Mesothelial cell of epicardium (in vitro differentiated cells): ENCODE measurements around the gene ATXN1. TPM values are rescaled to one million over a fixed set of nuclear protein-coding genes. Genes with fewer than 3 reads are reported as not detected.
A peak's percentile ranks its signal among the peaks of the same experiment; 100 is the strongest.

Experiments
- DNase-seq, 2 experiments: peaks; one replicate each; pipeline ENCODE4 v3.0.0; 2021; ENCODE audit warnings: low spot score in 2 of 2; ENCODE audit not compliant: unreplicated experiment in 2 of 2
- H3K27ac Mint-ChIP-seq: 2 replicates; pipeline ENCODE4 v1.8.0; 2021; ENCODE audit warnings: mixed read lengths
- H3K27me3 Mint-ChIP-seq: 2 replicates; pipeline ENCODE4 v1.8.0; 2021; ENCODE audit warnings: low read depth, mixed read lengths
- H3K36me3 Mint-ChIP-seq: 2 replicates; pipeline ENCODE4 v1.8.0; 2021; ENCODE audit warnings: mixed read lengths
- H3K4me1 Mint-ChIP-seq: 2 replicates; pipeline ENCODE4 v1.8.0; 2021; ENCODE audit warnings: mixed read lengths
- H3K4me3 Mint-ChIP-seq: 2 replicates; pipeline ENCODE4 v1.8.0; 2021; ENCODE audit warnings: mild to moderate bottlenecking, moderate library complexity, mixed read lengths
- H3K9me3 Mint-ChIP-seq: 2 replicates; pipeline ENCODE4 v1.8.0; 2021; ENCODE audit warnings: mixed read lengths
- total RNA-seq: library from RNA; stranded (reverse); gene quantifications from 3 replicates; pipeline ENCODE4 v1.2.1, GENCODE V29; 2021
- TF ChIP-seq, protein P1 (sequence below): fragments of 200-600 bp; sonication (generic); IDR thresholded peaks from one replicate; pipeline ENCODE4 v1.5.0; 2021; ENCODE audit warnings: antibody characterized with exemption; ENCODE audit not compliant: unreplicated experiment

ATXN1 gene
- total RNA-seq, 1 donor from 2014 or later, result 59.5 TPM

DNA sequence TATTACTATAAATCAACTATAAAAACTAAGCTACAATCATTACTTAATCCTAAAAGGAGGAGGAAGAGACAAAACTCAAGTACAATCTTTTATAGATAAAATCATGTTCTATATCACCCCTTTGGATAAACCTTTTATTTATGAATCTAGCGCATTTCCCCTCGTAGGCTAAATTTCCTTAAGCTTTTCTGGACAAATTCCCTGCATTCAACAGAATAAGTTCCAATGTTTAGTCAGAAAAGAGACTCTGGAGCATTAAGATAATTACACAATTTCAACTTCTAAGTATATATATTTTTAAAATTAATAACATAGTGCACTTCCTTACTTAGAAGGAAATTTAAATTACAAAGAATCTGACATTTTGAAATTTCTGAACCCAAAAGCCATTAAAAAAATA, 37.9 kb downstream of the ATXN1 start:
- no peak for DNase-seq
- Mint-ChIP-seq H3K4me1 (peaks cover 68% of the 10 kb centered on the region), H3K36me3 (no peaks in the 10 kb centered on the region), H3K4me3 (no peak overlapping the region), H3K27me3 (no peaks in the 10 kb centered on the region), H3K9me3 (no peaks in the 10 kb centered on the region), H3K27ac (peak overlapping the region; percentile 98)
- TF ChIP-seq, protein P1, sequence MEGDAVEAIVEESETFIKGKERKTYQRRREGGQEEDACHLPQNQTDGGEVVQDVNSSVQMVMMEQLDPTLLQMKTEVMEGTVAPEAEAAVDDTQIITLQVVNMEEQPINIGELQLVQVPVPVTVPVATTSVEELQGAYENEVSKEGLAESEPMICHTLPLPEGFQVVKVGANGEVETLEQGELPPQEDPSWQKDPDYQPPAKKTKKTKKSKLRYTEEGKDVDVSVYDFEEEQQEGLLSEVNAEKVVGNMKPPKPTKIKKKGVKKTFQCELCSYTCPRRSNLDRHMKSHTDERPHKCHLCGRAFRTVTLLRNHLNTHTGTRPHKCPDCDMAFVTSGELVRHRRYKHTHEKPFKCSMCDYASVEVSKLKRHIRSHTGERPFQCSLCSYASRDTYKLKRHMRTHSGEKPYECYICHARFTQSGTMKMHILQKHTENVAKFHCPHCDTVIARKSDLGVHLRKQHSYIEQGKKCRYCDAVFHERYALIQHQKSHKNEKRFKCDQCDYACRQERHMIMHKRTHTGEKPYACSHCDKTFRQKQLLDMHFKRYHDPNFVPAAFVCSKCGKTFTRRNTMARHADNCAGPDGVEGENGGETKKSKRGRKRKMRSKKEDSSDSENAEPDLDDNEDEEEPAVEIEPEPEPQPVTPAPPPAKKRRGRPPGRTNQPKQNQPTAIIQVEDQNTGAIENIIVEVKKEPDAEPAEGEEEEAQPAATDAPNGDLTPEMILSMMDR, result no peak

DNA sequence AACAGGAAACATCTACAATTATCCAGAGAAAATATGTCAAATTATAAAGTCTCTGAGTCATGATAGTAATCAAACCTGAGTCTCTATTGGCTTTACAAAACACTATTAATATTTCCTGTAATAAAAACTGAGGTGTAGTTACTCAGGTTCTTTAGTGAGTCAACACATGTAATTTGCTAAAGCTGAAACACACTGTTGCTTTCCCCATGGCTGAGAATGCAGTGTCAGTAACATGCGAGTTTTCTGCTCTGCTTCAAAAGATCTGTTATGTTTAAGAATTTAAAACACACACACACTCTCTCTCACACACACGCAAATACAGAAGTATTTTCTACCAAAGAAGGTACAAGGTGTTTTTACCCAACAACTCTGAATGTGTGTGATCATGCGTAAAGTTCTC, 38.6 kb downstream of the ATXN1 start:
- no peaks in the 10 kb centered on the region for H3K36me3 Mint-ChIP-seq
- no peaks in the 10 kb centered on the region for H3K9me3 Mint-ChIP-seq
- H3K4me3 Mint-ChIP-seq, result peak overlapping the region; percentile 10
- H3K4me1 Mint-ChIP-seq, result peaks cover 72% of the 10 kb centered on the region
- TF ChIP-seq, protein P1, result no peak
- H3K27ac Mint-ChIP-seq, result peak overlapping the region; percentile 90
- no peaks in the 10 kb centered on the region for H3K27me3 Mint-ChIP-seq
- no peak for DNase-seq

DNA sequence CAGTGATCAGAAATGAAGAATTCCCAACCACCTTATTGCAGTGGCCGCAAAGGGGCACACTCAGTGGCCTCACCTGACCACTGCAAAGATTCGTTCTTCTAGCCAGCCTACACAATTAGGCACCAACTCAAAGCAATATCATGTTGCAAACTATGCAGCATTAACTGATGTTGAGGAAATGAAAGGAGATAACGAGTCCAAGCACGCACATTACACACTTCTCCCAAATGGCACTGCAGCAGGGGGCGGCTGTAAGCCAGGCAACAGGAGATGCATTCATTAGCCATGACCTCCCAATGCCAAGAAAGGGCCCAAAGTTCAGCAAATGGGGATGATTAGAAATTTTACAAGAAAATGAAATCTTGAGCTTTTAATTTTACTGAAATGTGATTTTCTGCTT, 39.3 kb downstream of the ATXN1 start:
- no peak for DNase-seq
- H3K4me1 Mint-ChIP-seq, result peaks cover 71% of the 10 kb centered on the region
- H3K4me3 Mint-ChIP-seq, result peak overlapping the region; percentile 10
- TF ChIP-seq, protein P1, result no peak
- no peaks in the 10 kb centered on the region for H3K9me3 Mint-ChIP-seq
- H3K27ac Mint-ChIP-seq, result peak overlapping the region; percentile 90
- no peaks in the 10 kb centered on the region for H3K27me3 Mint-ChIP-seq
- H3K36me3 Mint-ChIP-seq, result peaks cover 4% of the 10 kb centered on the region

DNA sequence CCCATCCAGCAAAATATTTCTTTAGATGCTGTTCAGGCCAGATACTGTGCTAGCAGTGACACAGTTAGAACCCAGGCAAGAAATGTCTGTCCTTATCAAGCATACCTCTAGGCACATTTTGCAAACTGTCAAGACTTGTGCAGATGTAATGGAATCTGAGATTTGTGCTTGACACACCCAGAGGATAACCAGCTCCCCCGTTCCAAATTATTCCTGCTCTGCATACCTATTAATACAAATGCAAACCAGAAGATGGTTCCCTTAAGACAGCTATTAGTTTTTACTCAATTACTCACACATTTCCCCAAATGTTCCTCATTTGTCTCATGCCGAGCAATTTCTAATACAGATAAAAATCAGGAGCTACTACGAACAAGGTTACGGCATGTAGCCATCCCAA, 40.4 kb downstream of the ATXN1 start:
- Mint-ChIP-seq H3K9me3 (no peaks in the 10 kb centered on the region), H3K4me3 (no peak overlapping the region), H3K4me1 (peaks cover 62% of the 10 kb centered on the region), H3K27ac (peak overlapping the region; percentile 31), H3K27me3 (no peaks in the 10 kb centered on the region), H3K36me3 (peaks cover 9% of the 10 kb centered on the region)
- TF ChIP-seq, protein P1, result no peak
- no peak for DNase-seq

DNA sequence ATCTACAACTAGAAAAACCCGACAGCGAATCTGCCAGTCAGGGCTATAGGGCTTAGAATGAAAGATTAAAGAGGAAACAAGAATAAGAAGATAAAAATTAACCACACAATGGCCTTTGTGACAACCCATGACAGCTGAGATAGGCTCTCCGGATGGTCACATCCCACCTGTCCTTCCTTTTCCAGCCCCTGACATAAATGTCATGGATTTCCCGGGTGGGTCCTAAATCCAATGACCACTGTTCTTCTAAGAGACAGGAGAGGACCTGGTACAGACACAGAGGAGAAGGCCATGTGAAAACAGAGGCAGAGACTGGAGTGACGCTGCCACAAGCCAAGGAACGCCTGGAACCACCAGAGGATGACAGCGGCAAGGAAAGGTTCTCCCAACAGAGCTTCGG, 41.8 kb downstream of the ATXN1 start:
- no peak for DNase-seq
- TF ChIP-seq, protein P1, result no peak
- Mint-ChIP-seq H3K4me3 (no peak overlapping the region), H3K36me3 (peaks cover 9% of the 10 kb centered on the region), H3K9me3 (no peaks in the 10 kb centered on the region), H3K27me3 (no peaks in the 10 kb centered on the region), H3K4me1 (peaks cover 54% of the 10 kb centered on the region), H3K27ac (no peak overlapping the region)

DNA sequence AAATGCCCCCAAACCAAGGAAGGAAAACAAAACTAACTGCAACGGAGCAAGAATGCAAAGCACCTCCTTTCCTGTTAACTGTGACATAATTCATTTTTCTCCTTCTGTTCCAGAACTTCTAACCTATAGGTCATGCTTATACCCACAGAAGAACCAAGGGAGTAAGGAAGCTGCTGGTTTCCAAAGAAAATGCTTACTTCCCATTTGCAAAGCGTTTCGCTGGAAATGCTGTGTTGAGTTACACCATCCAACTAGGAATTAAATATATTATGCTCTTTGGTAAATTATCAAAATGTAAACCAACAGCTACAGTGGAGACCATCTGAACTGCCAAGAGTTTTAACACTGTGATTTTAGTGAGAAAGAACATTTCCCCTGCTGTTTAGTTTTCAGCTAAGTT, 42.9 kb downstream of the ATXN1 start:
- TF ChIP-seq, protein P1, result no peak
- Mint-ChIP-seq H3K27ac (no peak overlapping the region), H3K9me3 (no peaks in the 10 kb centered on the region), H3K4me3 (no peak overlapping the region), H3K36me3 (peaks cover 9% of the 10 kb centered on the region), H3K27me3 (no peaks in the 10 kb centered on the region), H3K4me1 (peaks cover 45% of the 10 kb centered on the region)
- DNase-seq, result no peak
